WTC11 (cell line): ENCODE measurements around the gene PELI3. TPM values are rescaled to one million over a fixed set of nuclear protein-coding genes. Genes with fewer than 3 reads are reported as not detected.

Source experiments
- ATAC-seq: fragments of 200-7000 bp; cut with Tn5 transposase; 2 replicates; pipeline ENCODE4 v1.10.0; 2021; ENCODE audit warnings: mild to moderate bottlenecking, moderate library complexity
- CTCF ChIA-PET: fragments of 300-600 bp; sonication (Branson Sonifier 250); formaldehyde crosslinking; loops from one replicate; lab custom pipeline; 2021; ENCODE audit warnings: antibody characterized with exemption; lab: Charles Lee
- POLR2A ChIA-PET: fragments of 350-600 bp; sonication (Branson Sonifier 250); formaldehyde crosslinking; loops from one replicate; lab custom pipeline; 2021; ENCODE audit warnings: antibody characterized with exemption; lab: Charles Lee
- DNase-seq: peaks from one replicate; pipeline ENCODE4 v3.0.0; 2021; ENCODE audit warnings: low spot score
- H3K27ac Mint-ChIP-seq: 2 replicates; pipeline ENCODE4 v1.8.0; 2021; ENCODE audit warnings: mixed read lengths
- H3K27me3 Mint-ChIP-seq: 2 replicates; pipeline ENCODE4 v1.8.0; 2021; ENCODE audit warnings: low read depth, mild to moderate bottlenecking, moderate library complexity, mixed read lengths
- H3K36me3 Mint-ChIP-seq: 2 replicates; pipeline ENCODE4 v1.8.0; 2021; ENCODE audit warnings: mixed read lengths
- H3K4me1 Mint-ChIP-seq: 2 replicates; pipeline ENCODE4 v1.8.0; 2022; ENCODE audit warnings: mixed read lengths
- H3K4me3 Mint-ChIP-seq: 2 replicates; pipeline ENCODE4 v1.8.0; 2021; ENCODE audit warnings: mild to moderate bottlenecking, moderate library complexity, mixed read lengths
- H3K9me3 Mint-ChIP-seq: 2 replicates; pipeline ENCODE4 v1.8.0; 2021; ENCODE audit warnings: mixed read lengths
- ETV6 ChIP-seq: sonication (generic); formaldehyde crosslinking; IDR thresholded peaks from 2 replicates; pipeline ENCODE4 v1.8.1; 2022; ENCODE audit warnings: mild to moderate bottlenecking, missing genetic modification reagents
- FOXP1 ChIP-seq: sonication (generic); formaldehyde crosslinking; IDR thresholded peaks from 2 replicates; pipeline ENCODE4 v1.8.0; 2022; ENCODE audit warnings: missing genetic modification reagents, mild to moderate bottlenecking, moderate library complexity, borderline replicate concordance
- GTF2I ChIP-seq: fragments of 250-450 bp; sonication (Bioruptor Pico); conservative IDR thresholded peaks from 2 replicates; pipeline ENCODE4 v1.4.0; 2021; ENCODE audit warnings: mild to moderate bottlenecking
- HMGA2 ChIP-seq: fragments of 250-450 bp; sonication (Bioruptor Pico); IDR thresholded peaks from 2 replicates; pipeline ENCODE4 v1.4.0; 2021; ENCODE audit warnings: mild to moderate bottlenecking, moderate library complexity
- JUN ChIP-seq: sonication (generic); formaldehyde crosslinking; IDR thresholded peaks from 2 replicates; pipeline ENCODE4 v1.8.0; 2023; ENCODE audit warnings: mild to moderate bottlenecking, missing genetic modification reagents
- KAT7 ChIP-seq: sonication (generic); formaldehyde crosslinking; IDR thresholded peaks from 2 replicates; pipeline ENCODE4 v1.8.1; 2023; ENCODE audit warnings: missing genetic modification reagents, mild to moderate bottlenecking, borderline replicate concordance
- MXD4 ChIP-seq: fragments of 250-450 bp; sonication (Bioruptor Pico); IDR thresholded peaks from 2 replicates; pipeline ENCODE4 v1.8.0; 2021; ENCODE audit warnings: mild to moderate bottlenecking, moderate library complexity, borderline replicate concordance
- NR1H2 ChIP-seq: sonication (generic); formaldehyde crosslinking; IDR thresholded peaks from 2 replicates; pipeline ENCODE4 v1.9.0; 2021; ENCODE audit warnings: mild to moderate bottlenecking, moderate library complexity, missing genetic modification reagents
- PRRX2 ChIP-seq: fragments of 250-450 bp; sonication (Bioruptor Pico); IDR thresholded peaks from 2 replicates; pipeline ENCODE4 v1.8.0; 2021; ENCODE audit warnings: mild to moderate bottlenecking
- SMAD4 ChIP-seq: sonication (generic); formaldehyde crosslinking; IDR thresholded peaks from 2 replicates; pipeline ENCODE4 v1.8.0; 2022; ENCODE audit warnings: mild to moderate bottlenecking, missing genetic modification reagents
- SP1 ChIP-seq: sonication (generic); formaldehyde crosslinking; conservative IDR thresholded peaks from 2 replicates; pipeline ENCODE4 v1.8.1; 2022; ENCODE audit warnings: missing genetic modification reagents
- ZNF219 ChIP-seq: sonication (generic); formaldehyde crosslinking; IDR thresholded peaks from 2 replicates; pipeline ENCODE4 v1.8.0; 2023; ENCODE audit warnings: missing genetic modification reagents, mild to moderate bottlenecking, borderline replicate concordance
- total RNA-seq: library from RNA; stranded (reverse); gene quantifications from 3 replicates; pipeline ENCODE4 v1.2.3, GENCODE V29; 2021
- TF ChIP-seq, protein P1 (sequence below): sonication (generic); formaldehyde crosslinking; IDR thresholded peaks from 2 replicates; pipeline ENCODE4 v1.8.1; 2023; ENCODE audit warnings: mild to moderate bottlenecking, missing genetic modification reagents, borderline replicate concordance
- TF ChIP-seq, protein P2 (sequence below): fragments of 250-450 bp; sonication (Bioruptor Pico); IDR thresholded peaks from 2 replicates; pipeline ENCODE4 v1.9.0; 2021; ENCODE audit warnings: moderate library complexity, mild to moderate bottlenecking, inconsistent platforms, borderline replicate concordance
- TF ChIP-seq, protein P3 (sequence below): sonication (generic); formaldehyde crosslinking; IDR thresholded peaks from 2 replicates; pipeline ENCODE4 v1.8.0; 2023; ENCODE audit warnings: missing genetic modification reagents, mild to moderate bottlenecking, borderline replicate concordance
- TF ChIP-seq, protein P4 (sequence below): sonication (generic); formaldehyde crosslinking; IDR thresholded peaks from 2 replicates; pipeline ENCODE4 v1.8.1; 2022; ENCODE audit warnings: low read depth, mild to moderate bottlenecking, moderate library complexity, missing genetic modification reagents, borderline replicate concordance
- TF ChIP-seq, protein P5 (sequence below): sonication (generic); formaldehyde crosslinking; IDR thresholded peaks from 2 replicates; pipeline ENCODE4 v1.8.0; 2022; ENCODE audit warnings: missing genetic modification reagents
- TF ChIP-seq, protein P6 (sequence below): sonication (generic); formaldehyde crosslinking; IDR thresholded peaks from 2 replicates; pipeline ENCODE4 v1.8.1; 2023; ENCODE audit warnings: mild to moderate bottlenecking, missing genetic modification reagents, moderate library complexity
- TF ChIP-seq, protein P7 (sequence below): sonication (generic); formaldehyde crosslinking; IDR thresholded peaks from 2 replicates; pipeline ENCODE4 v1.8.0; 2023; ENCODE audit warnings: missing genetic modification reagents

The PELI3 gene
- total RNA-seq, 1 experiment from 2014 or later = 7.8 TPM

DNA sequence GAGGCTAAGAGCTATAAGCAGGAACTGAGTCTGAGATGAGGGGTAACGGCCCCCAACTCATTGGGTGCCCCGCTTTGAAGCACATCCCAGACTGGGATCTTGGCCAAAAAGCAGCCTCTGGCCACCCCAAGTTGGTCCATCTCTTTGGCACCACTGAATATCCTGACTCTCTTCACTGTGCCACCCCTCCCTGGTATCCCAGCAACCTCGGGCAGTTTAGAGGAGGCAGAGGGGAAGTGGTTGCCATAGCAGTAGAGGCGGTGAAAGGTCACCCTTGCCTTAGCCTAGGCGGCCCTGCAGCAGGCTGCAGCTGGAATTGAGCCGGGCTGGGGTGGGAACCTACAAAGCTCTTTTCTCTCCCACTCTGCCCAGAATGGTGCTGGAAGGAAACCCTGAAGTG, 1.1 kb downstream of the PELI3 start:
- ChIA-PET CTCF (interaction anchor here (1.8 to 3.5 kb wide), 5 partner anchors 12 to 210 kb away, joined by 5 to 52 read pairs (median 20); partner anchors contain the start of genes DPP3, MRPL11 and RBM4B), POLR2A (interaction anchor here (3.5 kb wide), 1 partner anchor 12 kb away, joined by 22 read pairs; the partner anchor contains the start of gene DPP3)
- no peaks in the 10 kb centered on the region; the same call in 1 of the 2 replicates for H3K27me3 Mint-ChIP-seq
- peak overlapping the region; percentile 83 for H3K4me3 Mint-ChIP-seq
- peaks cover 7% of the 10 kb centered on the region; the same call in 1 of the 2 replicates for H3K36me3 Mint-ChIP-seq
- peaks cover 41% of the 10 kb centered on the region for H3K4me1 Mint-ChIP-seq
- TF ChIP-seq KAT7 (CRISPR knock-in tag) (no peak), SP1 (CRISPR knock-in tag) (no peak), ZNF219 (CRISPR knock-in tag) (no peak), JUN (no peak), GTF2I (no peak), PRRX2 (no peak), FOXP1 (CRISPR knock-in tag) (no peak), SMAD4 (CRISPR knock-in tag) (no peak), MXD4 (no peak)
- TF ChIP-seq, protein P1, sequence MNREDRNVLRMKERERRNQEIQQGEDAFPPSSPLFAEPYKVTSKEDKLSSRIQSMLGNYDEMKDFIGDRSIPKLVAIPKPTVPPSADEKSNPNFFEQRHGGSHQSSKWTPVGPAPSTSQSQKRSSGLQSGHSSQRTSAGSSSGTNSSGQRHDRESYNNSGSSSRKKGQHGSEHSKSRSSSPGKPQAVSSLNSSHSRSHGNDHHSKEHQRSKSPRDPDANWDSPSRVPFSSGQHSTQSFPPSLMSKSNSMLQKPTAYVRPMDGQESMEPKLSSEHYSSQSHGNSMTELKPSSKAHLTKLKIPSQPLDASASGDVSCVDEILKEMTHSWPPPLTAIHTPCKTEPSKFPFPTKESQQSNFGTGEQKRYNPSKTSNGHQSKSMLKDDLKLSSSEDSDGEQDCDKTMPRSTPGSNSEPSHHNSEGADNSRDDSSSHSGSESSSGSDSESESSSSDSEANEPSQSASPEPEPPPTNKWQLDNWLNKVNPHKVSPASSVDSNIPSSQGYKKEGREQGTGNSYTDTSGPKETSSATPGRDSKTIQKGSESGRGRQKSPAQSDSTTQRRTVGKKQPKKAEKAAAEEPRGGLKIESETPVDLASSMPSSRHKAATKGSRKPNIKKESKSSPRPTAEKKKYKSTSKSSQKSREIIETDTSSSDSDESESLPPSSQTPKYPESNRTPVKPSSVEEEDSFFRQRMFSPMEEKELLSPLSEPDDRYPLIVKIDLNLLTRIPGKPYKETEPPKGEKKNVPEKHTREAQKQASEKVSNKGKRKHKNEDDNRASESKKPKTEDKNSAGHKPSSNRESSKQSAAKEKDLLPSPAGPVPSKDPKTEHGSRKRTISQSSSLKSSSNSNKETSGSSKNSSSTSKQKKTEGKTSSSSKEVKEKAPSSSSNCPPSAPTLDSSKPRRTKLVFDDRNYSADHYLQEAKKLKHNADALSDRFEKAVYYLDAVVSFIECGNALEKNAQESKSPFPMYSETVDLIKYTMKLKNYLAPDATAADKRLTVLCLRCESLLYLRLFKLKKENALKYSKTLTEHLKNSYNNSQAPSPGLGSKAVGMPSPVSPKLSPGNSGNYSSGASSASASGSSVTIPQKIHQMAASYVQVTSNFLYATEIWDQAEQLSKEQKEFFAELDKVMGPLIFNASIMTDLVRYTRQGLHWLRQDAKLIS (CRISPR knock-in tag) = no peak
- TF ChIP-seq, protein P2, sequence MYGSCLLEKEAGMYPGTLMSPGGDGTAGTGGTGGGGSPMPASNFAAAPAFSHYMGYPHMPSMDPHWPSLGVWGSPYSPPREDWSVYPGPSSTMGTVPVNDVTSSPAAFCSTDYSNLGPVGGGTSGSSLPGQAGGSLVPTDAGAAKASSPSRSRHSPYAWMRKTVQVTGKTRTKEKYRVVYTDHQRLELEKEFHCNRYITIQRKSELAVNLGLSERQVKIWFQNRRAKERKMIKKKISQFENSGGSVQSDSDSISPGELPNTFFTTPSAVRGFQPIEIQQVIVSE = no peak
- TF ChIP-seq, protein P3, sequence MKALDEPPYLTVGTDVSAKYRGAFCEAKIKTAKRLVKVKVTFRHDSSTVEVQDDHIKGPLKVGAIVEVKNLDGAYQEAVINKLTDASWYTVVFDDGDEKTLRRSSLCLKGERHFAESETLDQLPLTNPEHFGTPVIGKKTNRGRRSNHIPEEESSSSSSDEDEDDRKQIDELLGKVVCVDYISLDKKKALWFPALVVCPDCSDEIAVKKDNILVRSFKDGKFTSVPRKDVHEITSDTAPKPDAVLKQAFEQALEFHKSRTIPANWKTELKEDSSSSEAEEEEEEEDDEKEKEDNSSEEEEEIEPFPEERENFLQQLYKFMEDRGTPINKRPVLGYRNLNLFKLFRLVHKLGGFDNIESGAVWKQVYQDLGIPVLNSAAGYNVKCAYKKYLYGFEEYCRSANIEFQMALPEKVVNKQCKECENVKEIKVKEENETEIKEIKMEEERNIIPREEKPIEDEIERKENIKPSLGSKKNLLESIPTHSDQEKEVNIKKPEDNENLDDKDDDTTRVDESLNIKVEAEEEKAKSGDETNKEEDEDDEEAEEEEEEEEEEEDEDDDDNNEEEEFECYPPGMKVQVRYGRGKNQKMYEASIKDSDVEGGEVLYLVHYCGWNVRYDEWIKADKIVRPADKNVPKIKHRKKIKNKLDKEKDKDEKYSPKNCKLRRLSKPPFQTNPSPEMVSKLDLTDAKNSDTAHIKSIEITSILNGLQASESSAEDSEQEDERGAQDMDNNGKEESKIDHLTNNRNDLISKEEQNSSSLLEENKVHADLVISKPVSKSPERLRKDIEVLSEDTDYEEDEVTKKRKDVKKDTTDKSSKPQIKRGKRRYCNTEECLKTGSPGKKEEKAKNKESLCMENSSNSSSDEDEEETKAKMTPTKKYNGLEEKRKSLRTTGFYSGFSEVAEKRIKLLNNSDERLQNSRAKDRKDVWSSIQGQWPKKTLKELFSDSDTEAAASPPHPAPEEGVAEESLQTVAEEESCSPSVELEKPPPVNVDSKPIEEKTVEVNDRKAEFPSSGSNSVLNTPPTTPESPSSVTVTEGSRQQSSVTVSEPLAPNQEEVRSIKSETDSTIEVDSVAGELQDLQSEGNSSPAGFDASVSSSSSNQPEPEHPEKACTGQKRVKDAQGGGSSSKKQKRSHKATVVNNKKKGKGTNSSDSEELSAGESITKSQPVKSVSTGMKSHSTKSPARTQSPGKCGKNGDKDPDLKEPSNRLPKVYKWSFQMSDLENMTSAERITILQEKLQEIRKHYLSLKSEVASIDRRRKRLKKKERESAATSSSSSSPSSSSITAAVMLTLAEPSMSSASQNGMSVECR (CRISPR knock-in tag) = no peak
- H3K27ac Mint-ChIP-seq = no peak overlapping the region
- no peak for ATAC-seq
- H3K9me3 Mint-ChIP-seq = peaks cover 10% of the 10 kb centered on the region
- no peak for DNase-seq

DNA sequence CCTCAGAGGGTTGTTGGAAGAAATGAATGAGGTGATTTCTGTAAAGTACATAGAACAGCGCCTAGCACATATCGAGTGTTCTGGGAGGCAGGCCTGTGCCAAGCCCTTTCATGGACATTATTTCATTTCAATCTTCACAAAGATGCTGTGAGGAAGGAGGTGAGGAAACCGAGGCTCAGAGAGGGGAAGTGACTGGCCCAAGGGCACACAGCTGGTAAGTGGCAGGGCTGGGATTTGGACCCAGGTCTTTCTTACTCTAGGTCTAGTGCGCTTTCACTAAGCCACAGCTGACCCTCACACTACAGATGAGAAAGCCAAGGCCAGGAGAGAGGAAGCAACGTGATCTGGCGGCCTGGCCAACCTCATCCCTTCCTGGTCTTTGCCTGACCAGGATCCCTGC, 2.0 kb downstream of the PELI3 start:
- no peak for DNase-seq
- POLR2A ChIA-PET = interaction anchor here (2.8 kb wide), 1 partner anchor 11 kb away, joined by 8 read pairs; the partner anchor contains the start of gene DPP3
- TF ChIP-seq, protein P4, sequence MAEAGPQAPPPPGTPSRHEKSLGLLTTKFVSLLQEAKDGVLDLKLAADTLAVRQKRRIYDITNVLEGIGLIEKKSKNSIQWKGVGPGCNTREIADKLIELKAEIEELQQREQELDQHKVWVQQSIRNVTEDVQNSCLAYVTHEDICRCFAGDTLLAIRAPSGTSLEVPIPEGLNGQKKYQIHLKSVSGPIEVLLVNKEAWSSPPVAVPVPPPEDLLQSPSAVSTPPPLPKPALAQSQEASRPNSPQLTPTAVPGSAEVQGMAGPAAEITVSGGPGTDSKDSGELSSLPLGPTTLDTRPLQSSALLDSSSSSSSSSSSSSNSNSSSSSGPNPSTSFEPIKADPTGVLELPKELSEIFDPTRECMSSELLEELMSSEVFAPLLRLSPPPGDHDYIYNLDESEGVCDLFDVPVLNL = no peak
- no peak for TF ChIP-seq PRRX2
- TF ChIP-seq NR1H2 (CRISPR knock-in tag) = no peak
- TF ChIP-seq ETV6 (CRISPR knock-in tag) = no peak
- TF ChIP-seq, protein P5, sequence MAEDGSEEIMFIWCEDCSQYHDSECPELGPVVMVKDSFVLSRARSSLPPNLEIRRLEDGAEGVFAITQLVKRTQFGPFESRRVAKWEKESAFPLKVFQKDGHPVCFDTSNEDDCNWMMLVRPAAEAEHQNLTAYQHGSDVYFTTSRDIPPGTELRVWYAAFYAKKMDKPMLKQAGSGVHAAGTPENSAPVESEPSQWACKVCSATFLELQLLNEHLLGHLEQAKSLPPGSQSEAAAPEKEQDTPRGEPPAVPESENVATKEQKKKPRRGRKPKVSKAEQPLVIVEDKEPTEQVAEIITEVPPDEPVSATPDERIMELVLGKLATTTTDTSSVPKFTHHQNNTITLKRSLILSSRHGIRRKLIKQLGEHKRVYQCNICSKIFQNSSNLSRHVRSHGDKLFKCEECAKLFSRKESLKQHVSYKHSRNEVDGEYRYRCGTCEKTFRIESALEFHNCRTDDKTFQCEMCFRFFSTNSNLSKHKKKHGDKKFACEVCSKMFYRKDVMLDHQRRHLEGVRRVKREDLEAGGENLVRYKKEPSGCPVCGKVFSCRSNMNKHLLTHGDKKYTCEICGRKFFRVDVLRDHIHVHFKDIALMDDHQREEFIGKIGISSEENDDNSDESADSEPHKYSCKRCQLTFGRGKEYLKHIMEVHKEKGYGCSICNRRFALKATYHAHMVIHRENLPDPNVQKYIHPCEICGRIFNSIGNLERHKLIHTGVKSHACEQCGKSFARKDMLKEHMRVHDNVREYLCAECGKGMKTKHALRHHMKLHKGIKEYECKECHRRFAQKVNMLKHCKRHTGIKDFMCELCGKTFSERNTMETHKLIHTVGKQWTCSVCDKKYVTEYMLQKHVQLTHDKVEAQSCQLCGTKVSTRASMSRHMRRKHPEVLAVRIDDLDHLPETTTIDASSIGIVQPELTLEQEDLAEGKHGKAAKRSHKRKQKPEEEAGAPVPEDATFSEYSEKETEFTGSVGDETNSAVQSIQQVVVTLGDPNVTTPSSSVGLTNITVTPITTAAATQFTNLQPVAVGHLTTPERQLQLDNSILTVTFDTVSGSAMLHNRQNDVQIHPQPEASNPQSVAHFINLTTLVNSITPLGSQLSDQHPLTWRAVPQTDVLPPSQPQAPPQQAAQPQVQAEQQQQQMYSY = no peak
- TF ChIP-seq, protein P6, sequence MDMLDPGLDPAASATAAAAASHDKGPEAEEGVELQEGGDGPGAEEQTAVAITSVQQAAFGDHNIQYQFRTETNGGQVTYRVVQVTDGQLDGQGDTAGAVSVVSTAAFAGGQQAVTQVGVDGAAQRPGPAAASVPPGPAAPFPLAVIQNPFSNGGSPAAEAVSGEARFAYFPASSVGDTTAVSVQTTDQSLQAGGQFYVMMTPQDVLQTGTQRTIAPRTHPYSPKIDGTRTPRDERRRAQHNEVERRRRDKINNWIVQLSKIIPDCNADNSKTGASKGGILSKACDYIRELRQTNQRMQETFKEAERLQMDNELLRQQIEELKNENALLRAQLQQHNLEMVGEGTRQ (CRISPR knock-in tag) = no peak
- TF ChIP-seq, protein P7, sequence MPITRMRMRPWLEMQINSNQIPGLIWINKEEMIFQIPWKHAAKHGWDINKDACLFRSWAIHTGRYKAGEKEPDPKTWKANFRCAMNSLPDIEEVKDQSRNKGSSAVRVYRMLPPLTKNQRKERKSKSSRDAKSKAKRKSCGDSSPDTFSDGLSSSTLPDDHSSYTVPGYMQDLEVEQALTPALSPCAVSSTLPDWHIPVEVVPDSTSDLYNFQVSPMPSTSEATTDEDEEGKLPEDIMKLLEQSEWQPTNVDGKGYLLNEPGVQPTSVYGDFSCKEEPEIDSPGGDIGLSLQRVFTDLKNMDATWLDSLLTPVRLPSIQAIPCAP (CRISPR knock-in tag) = no peak
- no peak for TF ChIP-seq HMGA2 (CRISPR knock-in tag)

More for the DNA sequence above, 2.0 kb downstream of the PELI3 start:
- peak overlapping the region; percentile 83 for H3K4me3 Mint-ChIP-seq
- 0 out of 2 replicates have a peak, but pooled peaks cover under 1% of the 10 kb centered on the region for H3K36me3 Mint-ChIP-seq
- no peak for ATAC-seq
- H3K27ac Mint-ChIP-seq = no peak overlapping the region
- no peaks in the 10 kb centered on the region; the same call in 1 of the 2 replicates for H3K27me3 Mint-ChIP-seq
- peaks cover under 1% of the 10 kb centered on the region; the same call in 1 of the 2 replicates for H3K9me3 Mint-ChIP-seq
- CTCF ChIA-PET = interaction anchor here (0.7 to 2.9 kb wide), 8 partner anchors 10 to 210 kb away, joined by 3 to 13 read pairs (median 6); partner anchors contain the start of genes DPP3 and MRPL11
- peaks cover 41% of the 10 kb centered on the region for H3K4me1 Mint-ChIP-seq
